ENCODE data around the gene MKX.

- TF ChIP-seq CTCF (conservative IDR thresholded peaks at IDR 0.05; ENCODE audit: low read length) (no peak), EZH2phosphoT487 (IDR thresholded peaks at IDR 0.05; ENCODE audit: borderline replicate concordance) (no peak)
These were observed 17.3 kb downstream of the MKX start for GRCh38 chr10:27728338-27728737.
